GM19238 (cell line): ENCODE measurements around the gene TARBP1.
"Not testable (repeated sequence)": the region's sequence is repeated elsewhere in the genome, so short reads cannot be mapped to it uniquely, and the experiment has no call there.

ENCODE experiments used
- DNase-seq: peaks from one replicate; pipeline ENCODE4 v3.0.0; 2011; ENCODE audit warnings: low spot score; ENCODE audit not compliant: insufficient read length

The TARBP1 gene

GRCh38 chr1:234478481-234479309 is at the start of gene TARBP1:
TSS of gene TARBP1 (minus strand) at chr1:234479179. CDS start at chr1:234479103, 76 bp downstream.
- peak; percentile 85 for DNase-seq

DNA sequence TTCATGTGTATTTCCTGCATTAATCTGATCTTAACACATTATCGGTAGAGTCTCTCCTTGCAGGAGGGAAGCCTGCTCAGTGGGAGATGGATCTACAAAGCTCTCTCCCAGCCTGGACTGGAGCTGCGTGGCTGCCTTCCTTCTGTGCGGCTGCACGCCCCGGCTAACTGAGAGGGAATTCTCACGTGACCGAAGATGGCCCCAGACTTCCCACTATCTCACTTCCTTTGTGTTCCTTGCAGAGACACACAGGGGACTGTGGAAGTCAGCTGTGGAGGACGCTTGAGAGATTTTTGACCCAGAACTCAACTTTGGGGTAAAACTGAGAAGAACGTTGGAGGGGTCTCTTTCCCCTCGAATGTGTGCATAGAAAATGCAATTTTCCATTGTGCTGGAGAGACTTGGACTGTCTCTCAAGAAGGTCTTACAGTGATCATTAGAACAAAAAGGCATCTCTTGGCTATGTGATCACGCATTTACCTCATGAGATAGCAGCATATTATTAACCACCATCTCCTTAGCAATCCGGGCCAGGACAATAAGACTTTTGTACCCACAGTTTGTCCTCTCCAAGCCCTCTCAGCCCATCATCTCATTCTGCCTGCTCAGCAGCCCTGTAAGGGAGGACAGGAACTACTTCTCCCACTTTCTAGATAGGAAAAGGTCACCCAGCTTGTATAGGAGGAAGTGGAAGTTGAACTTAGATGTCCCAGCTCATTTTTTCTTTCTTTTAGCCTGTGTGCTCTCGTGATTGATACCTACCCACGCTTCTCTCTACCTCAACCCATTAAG is 49.3 kb upstream of the TARBP1 start:
- DNase-seq, result no peak

DNA sequence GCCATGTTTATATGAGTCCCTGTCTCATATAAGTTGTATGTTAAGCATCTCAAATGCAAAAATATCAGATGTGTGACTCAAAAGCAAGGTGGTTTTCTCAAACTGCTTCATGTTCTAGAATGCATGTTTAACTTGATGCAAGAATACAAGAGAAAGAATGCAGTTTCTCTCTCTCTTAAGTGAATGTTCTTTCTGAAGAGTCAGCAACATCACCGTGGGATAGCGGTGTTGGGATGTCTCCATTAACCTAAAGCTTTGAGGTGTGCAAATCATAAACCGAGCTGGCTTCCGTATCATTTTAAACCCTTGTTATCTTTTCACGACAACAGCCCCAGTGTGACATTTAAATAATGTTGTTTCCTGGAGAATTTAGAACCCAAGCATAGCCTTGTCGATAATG is 48.4 kb upstream of the TARBP1 start:
- DNase-seq, result no peak

- DNase-seq, result no peak
These were observed 47.9 kb upstream of the TARBP1 start for GRCh38 chr1:234526922-234527321.

- no peak for DNase-seq
These were observed 46.3 kb upstream of the TARBP1 start for GRCh38 chr1:234525099-234525799.

DNA sequence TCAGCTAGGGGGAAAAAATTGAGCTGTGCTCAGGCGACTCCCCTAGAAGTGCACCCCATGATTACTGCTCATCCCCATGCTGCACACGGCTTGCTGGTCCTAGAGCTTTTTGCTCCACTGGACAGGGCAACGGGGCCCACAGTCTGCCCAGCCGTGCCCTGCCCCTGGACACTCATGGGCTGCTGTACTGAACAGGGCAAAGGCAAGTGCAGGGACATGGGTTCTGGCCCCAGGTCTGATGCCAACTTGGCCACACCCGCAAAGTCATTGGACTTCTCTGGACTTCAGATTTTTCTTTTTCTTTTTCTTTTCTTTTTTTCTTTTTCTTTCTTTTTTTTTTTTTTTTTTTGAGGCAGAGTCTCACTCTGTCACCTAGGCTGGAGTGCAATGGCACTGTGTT is 42.9 kb upstream of the TARBP1 start:
- no peak for DNase-seq

GRCh38 chr1:234520908-234521817 is 42.2 kb upstream of the TARBP1 start:
- no peak for DNase-seq

DNA sequence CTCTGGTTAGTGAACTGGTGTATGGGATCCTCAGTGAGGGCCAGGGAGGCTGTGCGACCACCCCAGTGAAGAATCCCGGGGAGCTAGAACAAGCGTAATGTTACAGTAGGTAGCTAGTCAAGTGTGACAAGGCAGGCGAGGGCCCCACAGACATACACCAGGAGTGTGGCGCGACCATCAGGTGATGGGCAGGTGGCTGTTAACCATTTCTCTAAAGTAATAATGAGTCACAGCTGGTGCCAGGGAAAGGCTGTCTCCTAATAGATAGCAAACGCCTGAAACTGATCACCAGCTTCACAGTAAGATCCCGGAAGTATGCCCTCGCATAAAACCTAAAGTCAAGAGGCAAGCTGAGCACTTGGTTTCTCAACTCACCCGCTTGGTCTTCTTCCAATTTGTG is 40.5 kb upstream of the TARBP1 start:
- no peak for DNase-seq

- no peak for DNase-seq
These were observed 39.9 kb upstream of the TARBP1 start for GRCh38 chr1:234518876-234519275.

- not testable (repeated sequence) for DNase-seq
These were observed 39.1 kb upstream of the TARBP1 start for GRCh38 chr1:234518086-234518485.

- DNase-seq, result no peak
These were observed 38.3 kb upstream of the TARBP1 start for GRCh38 chr1:234517110-234517802.

DNA sequence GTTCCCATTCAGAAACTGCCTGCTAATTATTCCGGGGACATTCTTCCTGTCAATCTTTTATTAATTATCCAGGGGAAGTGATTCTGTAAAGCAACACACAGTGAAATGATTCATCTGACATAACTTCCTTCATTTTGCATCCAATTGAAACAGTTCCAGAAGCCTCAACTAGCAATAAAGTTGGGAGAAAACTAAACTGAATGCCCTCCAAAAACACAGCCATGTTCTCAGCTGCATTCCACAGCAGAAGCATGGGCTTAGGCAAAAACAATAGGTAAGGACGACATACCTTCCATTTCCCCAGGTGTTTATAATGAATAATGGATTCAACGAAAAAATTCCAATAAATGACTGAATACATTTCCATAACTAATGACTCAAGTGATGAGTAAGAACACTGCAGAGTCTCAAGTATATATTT is 36.9 kb upstream of the TARBP1 start:
- no peak for DNase-seq

DNA sequence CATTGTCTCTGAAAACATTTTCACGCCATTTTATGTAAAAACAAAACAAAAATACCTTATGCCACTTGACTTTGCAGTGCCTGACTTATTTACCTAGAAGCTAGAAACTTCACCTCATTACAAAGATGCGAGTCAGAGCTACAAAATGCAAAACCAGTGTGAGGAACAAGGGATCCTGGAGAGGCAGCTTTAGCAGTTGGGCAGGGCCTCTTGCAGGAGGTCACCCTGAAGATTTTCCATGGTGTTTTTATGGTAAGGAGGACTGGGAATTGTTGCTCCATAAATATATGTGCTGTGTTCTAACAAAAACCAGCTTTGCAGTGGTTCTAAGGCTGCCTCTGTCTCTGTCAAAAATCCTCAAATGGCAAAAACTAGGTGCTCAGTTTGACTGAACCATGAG is 36.4 kb upstream of the TARBP1 start:
- DNase-seq, result no peak

DNA sequence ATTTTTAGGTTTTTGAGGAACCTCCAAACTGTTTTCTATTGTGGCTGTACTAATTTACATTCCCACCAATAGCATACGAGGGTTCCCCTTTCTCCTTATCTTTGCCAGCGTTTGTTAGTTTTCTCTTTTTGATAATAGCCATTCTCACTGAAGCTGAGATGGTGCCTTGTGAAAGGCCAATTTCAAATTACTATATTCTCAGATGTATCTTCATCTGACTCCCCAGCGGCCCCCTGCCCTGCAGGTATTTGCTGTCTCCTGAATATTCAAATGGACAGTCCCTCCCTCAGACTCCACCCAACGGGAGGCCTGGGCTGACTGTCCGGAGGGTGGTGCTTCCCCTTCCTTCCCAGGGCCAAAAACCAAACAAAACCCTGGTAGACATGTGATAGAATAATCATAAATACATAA is 33.5 kb upstream of the TARBP1 start:
- no peak for DNase-seq

GRCh38 chr1:234509457-234510328 is 30.7 kb upstream of the TARBP1 start:
- DNase-seq, result no peak

GRCh38 chr1:234507626-234508387 is 28.8 kb upstream of the TARBP1 start:
- no peak for DNase-seq

DNA sequence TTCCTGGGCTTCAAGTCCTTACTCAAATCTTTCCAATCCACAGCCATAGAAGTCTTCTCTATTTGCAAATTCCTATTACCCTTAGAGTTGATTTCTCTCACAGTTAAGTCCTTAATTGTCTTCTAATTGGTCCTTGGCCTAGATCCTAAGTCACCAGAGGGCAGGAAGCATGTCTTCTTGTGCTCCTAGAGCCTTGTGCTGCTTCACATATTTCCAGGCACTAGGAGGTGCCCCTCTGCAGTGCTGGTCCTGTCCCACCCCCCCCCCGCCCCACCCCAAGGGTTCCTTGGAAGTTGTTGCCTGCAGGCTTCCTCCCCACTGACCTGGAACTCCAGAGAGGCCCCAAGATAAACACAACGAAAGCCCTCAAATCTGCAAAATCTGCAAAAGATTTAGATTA is 28.1 kb upstream of the TARBP1 start:
- DNase-seq, result no peak

DNA sequence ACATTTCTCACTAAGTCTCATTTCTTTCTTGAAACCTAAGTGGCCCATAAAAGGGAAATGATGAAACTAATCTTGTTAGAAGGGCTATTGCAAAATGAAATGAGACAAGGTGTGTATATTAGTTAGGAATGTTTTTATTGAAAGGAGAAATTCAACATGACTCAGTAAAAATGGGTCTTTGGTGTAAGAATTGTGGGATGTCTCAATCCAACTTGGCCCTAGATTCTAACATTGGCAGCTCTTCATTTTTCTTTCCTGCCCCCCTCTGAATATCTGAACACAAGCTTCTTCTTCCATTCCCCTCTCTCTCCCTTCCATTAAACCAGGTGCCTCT is 26.8 kb upstream of the TARBP1 start:
- DNase-seq, result no peak
